GM23338 (cell line): ENCODE data around the gene PFKFB2. TPM values are rescaled to one million over a fixed set of nuclear protein-coding genes. Genes with fewer than 3 reads are reported as not detected.

ENCODE experiments used
- ATAC-seq: fragments of 200-7000 bp; cut with Tn5 transposase; 3 replicates; pipeline ENCODE4 v1.9.1; 2020
- DNase-seq: peaks from one replicate; pipeline ENCODE4 v3.0.0-alpha.2; 2015; ENCODE audit warnings: low spot score
- H2AFZ ChIP-seq: fragments of 200-600 bp; sonication (generic); 2 replicates; pipeline ENCODE4 v1.8.0; 2016; ENCODE audit warnings: antibody characterized with exemption, mild to moderate bottlenecking, moderate library complexity
- H3F3A ChIP-seq: fragments of 200-600 bp; sonication (generic); replicated peaks from 2 replicates; pipeline ENCODE4 v1.8.0; 2017; ENCODE audit warnings: antibody characterized with exemption, mixed run types, low read depth
- H3K27ac ChIP-seq: fragments of 200-600 bp; sonication (generic); 2 replicates; pipeline ENCODE4 v1.6.1; 2016; ENCODE audit warnings: low read depth
- H3K27me3 ChIP-seq: fragments of 200-600 bp; sonication (generic); 2 replicates; pipeline ENCODE4 v1.8.0; 2016; ENCODE audit warnings: mild to moderate bottlenecking, mixed run types, moderate library complexity; ENCODE audit not compliant: insufficient read depth
- H3K36me3 ChIP-seq: fragments of 200-600 bp; sonication (generic); 2 replicates; pipeline ENCODE4 v1.8.0; 2016; ENCODE audit warnings: mild to moderate bottlenecking; ENCODE audit not compliant: insufficient read depth
- H3K4me1 ChIP-seq: fragments of 200-600 bp; sonication (generic); 2 replicates; pipeline ENCODE4 v1.8.0; 2016; ENCODE audit warnings: mild to moderate bottlenecking, moderate library complexity; ENCODE audit not compliant: insufficient read depth
- H3K4me2 ChIP-seq: fragments of 200-600 bp; sonication (generic); 2 replicates; pipeline ENCODE4 v1.7.1; 2017; ENCODE audit warnings: mixed run types
- H3K4me3 ChIP-seq: fragments of 200-600 bp; sonication (generic); 2 replicates; pipeline ENCODE4 v1.6.1; 2016; ENCODE audit warnings: mixed run types
- H3K79me2 ChIP-seq: fragments of 200-600 bp; sonication (generic); replicated peaks from 2 replicates; pipeline ENCODE4 v1.8.0; 2017; ENCODE audit warnings: mild to moderate bottlenecking; ENCODE audit not compliant: insufficient read depth
- H3K9me2 ChIP-seq: fragments of 200-600 bp; sonication (generic); 2 replicates; pipeline ENCODE4 v1.8.0; 2017; ENCODE audit not compliant: insufficient read depth
- H4K20me1 ChIP-seq: fragments of 200-600 bp; sonication (generic); replicated peaks from 2 replicates; pipeline ENCODE4 v1.8.0; 2017; ENCODE audit warnings: mild to moderate bottlenecking; ENCODE audit not compliant: insufficient read depth
- H3K27ac Mint-ChIP-seq: 2 replicates; pipeline ENCODE4 v1.8.0; 2020; ENCODE audit warnings: inconsistent platforms, mild to moderate bottlenecking, moderate library complexity, mixed read lengths
- H3K27me3 Mint-ChIP-seq: 3 replicates; pipeline ENCODE4 v1.8.0; 2022; ENCODE audit warnings: low read depth, mild to moderate bottlenecking, moderate library complexity, mixed read lengths, inconsistent platforms; ENCODE audit not compliant: insufficient read depth, poor library complexity
- H3K36me3 Mint-ChIP-seq: 3 replicates; pipeline ENCODE4 v1.8.0; 2021; ENCODE audit warnings: low read depth, mild to moderate bottlenecking, inconsistent platforms, moderate library complexity, mixed read lengths
- H3K4me1 Mint-ChIP-seq: 3 replicates; pipeline ENCODE4 v1.8.0; 2020; ENCODE audit warnings: mild to moderate bottlenecking, inconsistent platforms, mixed read lengths
- H3K4me3 Mint-ChIP-seq: 3 replicates; pipeline ENCODE4 v1.8.0; 2021; ENCODE audit warnings: moderate library complexity, mild to moderate bottlenecking, inconsistent platforms, mixed read lengths
- H3K9me3 Mint-ChIP-seq: 3 replicates; pipeline ENCODE4 v1.8.0; 2020; ENCODE audit warnings: moderate library complexity, mild to moderate bottlenecking, inconsistent platforms, mixed read lengths
- CREB1 ChIP-seq: fragments of 250-450 bp; sonication (Bioruptor Pico); IDR thresholded peaks from 2 replicates; pipeline ENCODE4 v1.5.0; 2020; ENCODE audit warnings: low read depth, mild to moderate bottlenecking, moderate library complexity
- POLR2AphosphoS5 ChIP-seq: IDR thresholded peaks from 2 replicates; pipeline ENCODE4 v1.6.1; 2016; ENCODE audit warnings: antibody characterized with exemption, low read depth
- STAT1 ChIP-seq: IDR thresholded peaks from one replicate; pipeline ENCODE4 v1.6.1; 2016; ENCODE audit warnings: antibody characterized with exemption; ENCODE audit not compliant: unreplicated experiment
- ZNF331 ChIP-seq: fragments of 250-450 bp; sonication (Bioruptor Pico); IDR thresholded peaks from 2 replicates; pipeline ENCODE4 v1.5.0; 2020; ENCODE audit warnings: low read depth, mild to moderate bottlenecking, moderate library complexity
- polyA plus RNA-seq: library from polyadenylated mRNA; unstranded; fragments of >200 nt; fragmentation: Nextera tagmentation; extraction: Ambion mirVana; gene quantifications from 2 replicates; pipeline ENCODE4 v1.2.1, GENCODE V29; 2016
- total RNA-seq: library from RNA; depleted of rRNA; stranded (reverse); fragments of >200 nt; shearing (Covaris generic); gene quantifications from 2 replicates; pipeline ENCODE4 v1.2.3, GENCODE V29; 2014
- TF ChIP-seq, protein P1 (sequence below): IDR thresholded peaks from 2 replicates; pipeline ENCODE4 v1.6.1; 2016; ENCODE audit warnings: antibody characterized with exemption
- TF ChIP-seq, protein P2 (sequence below): fragments of 250-450 bp; sonication (Bioruptor Pico); IDR thresholded peaks from 2 replicates; pipeline ENCODE4 v1.5.0; 2020; ENCODE audit warnings: mild to moderate bottlenecking, moderate library complexity
- TF ChIP-seq, protein P3 (sequence below): IDR thresholded peaks from one replicate; pipeline ENCODE4 v1.6.1; 2018; ENCODE audit warnings: antibody characterized with exemption; ENCODE audit not compliant: unreplicated experiment

The PFKFB2 gene
- total and polyA plus RNA-seq, 2 experiments from 2014 or later: 4.9 to 14.8 TPM

- H4K20me1 ChIP-seq: no peaks in the 10 kb centered on the region
- Mint-ChIP-seq H3K27me3 (no peaks in the 10 kb centered on the region), H3K36me3 (peaks cover 9% of the 10 kb centered on the region; the same call in 2 of the 3 replicates), H3K27ac (no peak overlapping the region), H3K9me3 (peaks cover 22% of the 10 kb centered on the region), H3K4me3 (no peak overlapping the region), H3K4me1 (peaks cover 5% of the 10 kb centered on the region; the same call in 2 of the 3 replicates)
- no peak for ATAC-seq
- H3K4me1 ChIP-seq: no peaks in the 10 kb centered on the region
- H3K9me2 ChIP-seq: peaks cover 23% of the 10 kb centered on the region
- H3K4me3 ChIP-seq: no peak overlapping the region
- H3K27me3 ChIP-seq: no peaks in the 10 kb centered on the region
- H3K27ac ChIP-seq: no peak overlapping the region
- no peaks in the 10 kb centered on the region for H3K79me2 ChIP-seq
- no peak overlapping the region for H3K4me2 ChIP-seq
- H3K36me3 ChIP-seq: no peaks in the 10 kb centered on the region; the same call in 1 of the 2 replicates
- no peak for DNase-seq
- TF ChIP-seq, protein P1, sequence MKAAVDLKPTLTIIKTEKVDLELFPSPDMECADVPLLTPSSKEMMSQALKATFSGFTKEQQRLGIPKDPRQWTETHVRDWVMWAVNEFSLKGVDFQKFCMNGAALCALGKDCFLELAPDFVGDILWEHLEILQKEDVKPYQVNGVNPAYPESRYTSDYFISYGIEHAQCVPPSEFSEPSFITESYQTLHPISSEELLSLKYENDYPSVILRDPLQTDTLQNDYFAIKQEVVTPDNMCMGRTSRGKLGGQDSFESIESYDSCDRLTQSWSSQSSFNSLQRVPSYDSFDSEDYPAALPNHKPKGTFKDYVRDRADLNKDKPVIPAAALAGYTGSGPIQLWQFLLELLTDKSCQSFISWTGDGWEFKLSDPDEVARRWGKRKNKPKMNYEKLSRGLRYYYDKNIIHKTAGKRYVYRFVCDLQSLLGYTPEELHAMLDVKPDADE: no peak
- TF ChIP-seq, protein P2, sequence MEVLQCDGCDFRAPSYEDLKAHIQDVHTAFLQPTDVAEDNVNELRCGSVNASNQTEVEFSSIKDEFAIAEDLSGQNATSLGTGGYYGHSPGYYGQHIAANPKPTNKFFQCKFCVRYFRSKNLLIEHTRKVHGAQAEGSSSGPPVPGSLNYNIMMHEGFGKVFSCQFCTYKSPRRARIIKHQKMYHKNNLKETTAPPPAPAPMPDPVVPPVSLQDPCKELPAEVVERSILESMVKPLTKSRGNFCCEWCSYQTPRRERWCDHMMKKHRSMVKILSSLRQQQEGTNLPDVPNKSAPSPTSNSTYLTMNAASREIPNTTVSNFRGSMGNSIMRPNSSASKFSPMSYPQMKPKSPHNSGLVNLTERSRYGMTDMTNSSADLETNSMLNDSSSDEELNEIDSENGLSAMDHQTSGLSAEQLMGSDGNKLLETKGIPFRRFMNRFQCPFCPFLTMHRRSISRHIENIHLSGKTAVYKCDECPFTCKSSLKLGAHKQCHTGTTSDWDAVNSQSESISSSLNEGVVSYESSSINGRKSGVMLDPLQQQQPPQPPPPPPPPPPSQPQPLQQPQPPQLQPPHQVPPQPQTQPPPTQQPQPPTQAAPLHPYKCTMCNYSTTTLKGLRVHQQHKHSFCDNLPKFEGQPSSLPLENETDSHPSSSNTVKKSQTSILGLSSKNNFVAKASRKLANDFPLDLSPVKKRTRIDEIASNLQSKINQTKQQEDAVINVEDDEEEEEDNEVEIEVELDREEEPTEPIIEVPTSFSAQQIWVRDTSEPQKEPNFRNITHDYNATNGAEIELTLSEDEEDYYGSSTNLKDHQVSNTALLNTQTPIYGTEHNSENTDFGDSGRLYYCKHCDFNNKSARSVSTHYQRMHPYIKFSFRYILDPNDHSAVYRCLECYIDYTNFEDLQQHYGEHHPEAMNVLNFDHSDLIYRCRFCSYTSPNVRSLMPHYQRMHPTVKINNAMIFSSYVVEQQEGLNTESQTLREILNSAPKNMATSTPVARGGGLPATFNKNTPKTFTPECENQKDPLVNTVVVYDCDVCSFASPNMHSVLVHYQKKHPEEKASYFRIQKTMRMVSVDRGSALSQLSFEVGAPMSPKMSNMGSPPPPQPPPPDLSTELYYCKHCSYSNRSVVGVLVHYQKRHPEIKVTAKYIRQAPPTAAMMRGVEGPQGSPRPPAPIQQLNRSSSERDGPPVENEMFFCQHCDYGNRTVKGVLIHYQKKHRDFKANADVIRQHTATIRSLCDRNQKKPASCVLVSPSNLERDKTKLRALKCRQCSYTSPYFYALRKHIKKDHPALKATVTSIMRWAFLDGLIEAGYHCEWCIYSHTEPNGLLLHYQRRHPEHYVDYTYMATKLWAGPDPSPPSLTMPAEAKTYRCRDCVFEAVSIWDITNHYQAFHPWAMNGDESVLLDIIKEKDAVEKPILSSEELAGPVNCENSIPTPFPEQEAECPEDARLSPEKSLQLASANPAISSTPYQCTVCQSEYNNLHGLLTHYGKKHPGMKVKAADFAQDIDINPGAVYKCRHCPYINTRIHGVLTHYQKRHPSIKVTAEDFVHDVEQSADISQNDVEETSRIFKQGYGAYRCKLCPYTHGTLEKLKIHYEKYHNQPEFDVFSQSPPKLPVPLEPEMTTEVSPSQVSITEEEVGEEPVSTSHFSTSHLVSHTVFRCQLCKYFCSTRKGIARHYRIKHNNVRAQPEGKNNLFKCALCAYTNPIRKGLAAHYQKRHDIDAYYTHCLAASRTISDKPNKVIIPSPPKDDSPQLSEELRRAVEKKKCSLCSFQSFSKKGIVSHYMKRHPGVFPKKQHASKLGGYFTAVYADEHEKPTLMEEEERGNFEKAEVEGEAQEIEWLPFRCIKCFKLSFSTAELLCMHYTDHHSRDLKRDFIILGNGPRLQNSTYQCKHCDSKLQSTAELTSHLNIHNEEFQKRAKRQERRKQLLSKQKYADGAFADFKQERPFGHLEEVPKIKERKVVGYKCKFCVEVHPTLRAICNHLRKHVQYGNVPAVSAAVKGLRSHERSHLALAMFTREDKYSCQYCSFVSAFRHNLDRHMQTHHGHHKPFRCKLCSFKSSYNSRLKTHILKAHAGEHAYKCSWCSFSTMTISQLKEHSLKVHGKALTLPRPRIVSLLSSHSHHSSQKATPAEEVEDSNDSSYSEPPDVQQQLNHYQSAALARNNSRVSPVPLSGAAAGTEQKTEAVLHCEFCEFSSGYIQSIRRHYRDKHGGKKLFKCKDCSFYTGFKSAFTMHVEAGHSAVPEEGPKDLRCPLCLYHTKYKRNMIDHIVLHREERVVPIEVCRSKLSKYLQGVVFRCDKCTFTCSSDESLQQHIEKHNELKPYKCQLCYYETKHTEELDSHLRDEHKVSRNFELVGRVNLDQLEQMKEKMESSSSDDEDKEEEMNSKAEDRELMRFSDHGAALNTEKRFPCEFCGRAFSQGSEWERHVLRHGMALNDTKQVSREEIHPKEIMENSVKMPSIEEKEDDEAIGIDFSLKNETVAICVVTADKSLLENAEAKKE (CRISPR knock-in tag): no peak
- no peak for TF ChIP-seq STAT1
- TF ChIP-seq ZNF331 (CRISPR knock-in tag): no peak
- TF ChIP-seq POLR2AphosphoS5: no peak
- no peak for TF ChIP-seq CREB1 (CRISPR knock-in tag)
- TF ChIP-seq, protein P3, sequence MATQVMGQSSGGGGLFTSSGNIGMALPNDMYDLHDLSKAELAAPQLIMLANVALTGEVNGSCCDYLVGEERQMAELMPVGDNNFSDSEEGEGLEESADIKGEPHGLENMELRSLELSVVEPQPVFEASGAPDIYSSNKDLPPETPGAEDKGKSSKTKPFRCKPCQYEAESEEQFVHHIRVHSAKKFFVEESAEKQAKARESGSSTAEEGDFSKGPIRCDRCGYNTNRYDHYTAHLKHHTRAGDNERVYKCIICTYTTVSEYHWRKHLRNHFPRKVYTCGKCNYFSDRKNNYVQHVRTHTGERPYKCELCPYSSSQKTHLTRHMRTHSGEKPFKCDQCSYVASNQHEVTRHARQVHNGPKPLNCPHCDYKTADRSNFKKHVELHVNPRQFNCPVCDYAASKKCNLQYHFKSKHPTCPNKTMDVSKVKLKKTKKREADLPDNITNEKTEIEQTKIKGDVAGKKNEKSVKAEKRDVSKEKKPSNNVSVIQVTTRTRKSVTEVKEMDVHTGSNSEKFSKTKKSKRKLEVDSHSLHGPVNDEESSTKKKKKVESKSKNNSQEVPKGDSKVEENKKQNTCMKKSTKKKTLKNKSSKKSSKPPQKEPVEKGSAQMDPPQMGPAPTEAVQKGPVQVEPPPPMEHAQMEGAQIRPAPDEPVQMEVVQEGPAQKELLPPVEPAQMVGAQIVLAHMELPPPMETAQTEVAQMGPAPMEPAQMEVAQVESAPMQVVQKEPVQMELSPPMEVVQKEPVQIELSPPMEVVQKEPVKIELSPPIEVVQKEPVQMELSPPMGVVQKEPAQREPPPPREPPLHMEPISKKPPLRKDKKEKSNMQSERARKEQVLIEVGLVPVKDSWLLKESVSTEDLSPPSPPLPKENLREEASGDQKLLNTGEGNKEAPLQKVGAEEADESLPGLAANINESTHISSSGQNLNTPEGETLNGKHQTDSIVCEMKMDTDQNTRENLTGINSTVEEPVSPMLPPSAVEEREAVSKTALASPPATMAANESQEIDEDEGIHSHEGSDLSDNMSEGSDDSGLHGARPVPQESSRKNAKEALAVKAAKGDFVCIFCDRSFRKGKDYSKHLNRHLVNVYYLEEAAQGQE: no peak
- no peaks in the 10 kb centered on the region for H3F3A ChIP-seq
- no peak overlapping the region for H2AFZ ChIP-seq
Observed at GRCh38 chr1:207102659-207103058, 49.6 kb downstream of the PFKFB2 start.
